Activated CD4-positive, CD25-positive, alpha-beta regulatory T cell treated with anti-CD3 and anti-CD28 coated beads, Interleukin-2, amount 50 U/mL, for 24 hours (primary cell): ENCODE measurements around the gene PNKP.

ENCODE experiments used
- ATAC-seq, 2 donors: fragments of 150-1000 bp; cut with Tn5 transposase; one replicate each; pipeline ENCODE4 v1.10.0; 2021; ENCODE audit warnings: mild to moderate bottlenecking in 1 of 2, moderate library complexity in 1 of 2

Gene PNKP

DNA sequence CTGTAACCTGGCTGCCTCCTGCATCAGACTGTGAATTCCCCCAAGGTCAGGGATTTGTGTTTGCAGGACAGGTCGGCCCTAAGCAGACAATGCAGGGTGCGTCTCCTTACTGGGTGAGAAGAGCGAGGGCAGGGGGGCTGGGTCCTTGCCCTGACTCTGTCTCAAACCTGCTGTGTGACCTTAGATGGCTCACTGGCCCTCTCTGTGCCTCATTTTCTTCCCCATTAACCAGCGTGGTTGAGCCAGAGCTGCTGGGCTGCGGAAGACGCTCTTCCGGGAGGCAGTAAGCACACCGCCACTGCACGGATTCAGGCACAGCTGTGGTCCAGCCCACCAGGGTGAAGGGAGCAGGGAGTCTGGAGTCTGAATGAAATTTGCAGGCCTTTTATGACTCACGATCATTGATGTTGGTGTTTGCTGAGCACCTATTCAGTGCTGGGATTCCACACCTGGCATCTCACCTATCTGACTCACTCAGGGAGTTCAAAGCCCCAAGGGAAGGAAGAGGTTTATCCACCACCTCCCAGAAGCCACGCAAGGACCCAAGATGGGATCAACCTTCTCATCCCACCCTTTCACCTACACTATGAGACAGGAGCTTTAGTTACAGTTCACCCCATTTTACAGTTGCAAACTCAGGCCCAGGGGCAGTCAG, 7.3 kb upstream of the PNKP start:
- no peak for ATAC-seq

GRCh38 chr19:49873834-49874233, 6.5 kb upstream of the PNKP start:
- ATAC-seq: no peak

DNA sequence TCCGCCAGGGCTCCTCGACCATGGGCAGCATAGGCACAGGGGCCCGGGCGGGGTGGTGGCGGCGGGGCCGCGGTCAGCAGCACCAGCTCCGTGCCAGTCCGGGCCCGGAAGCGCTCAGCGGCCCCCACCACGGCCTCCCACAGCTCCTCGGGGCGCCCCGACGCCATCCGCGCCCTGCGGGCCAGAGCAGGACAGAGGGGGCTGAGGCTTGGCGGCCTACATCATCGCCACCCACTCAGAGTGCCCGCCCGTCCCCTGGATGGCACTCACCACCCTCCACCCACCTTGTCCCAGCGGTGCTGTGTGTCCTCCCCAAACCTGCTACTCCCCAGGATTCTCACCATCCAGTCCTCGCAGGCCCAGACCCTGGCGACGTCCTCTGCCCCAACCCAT, 5.7 kb upstream of the PNKP start:
- ATAC-seq: no peak

DNA sequence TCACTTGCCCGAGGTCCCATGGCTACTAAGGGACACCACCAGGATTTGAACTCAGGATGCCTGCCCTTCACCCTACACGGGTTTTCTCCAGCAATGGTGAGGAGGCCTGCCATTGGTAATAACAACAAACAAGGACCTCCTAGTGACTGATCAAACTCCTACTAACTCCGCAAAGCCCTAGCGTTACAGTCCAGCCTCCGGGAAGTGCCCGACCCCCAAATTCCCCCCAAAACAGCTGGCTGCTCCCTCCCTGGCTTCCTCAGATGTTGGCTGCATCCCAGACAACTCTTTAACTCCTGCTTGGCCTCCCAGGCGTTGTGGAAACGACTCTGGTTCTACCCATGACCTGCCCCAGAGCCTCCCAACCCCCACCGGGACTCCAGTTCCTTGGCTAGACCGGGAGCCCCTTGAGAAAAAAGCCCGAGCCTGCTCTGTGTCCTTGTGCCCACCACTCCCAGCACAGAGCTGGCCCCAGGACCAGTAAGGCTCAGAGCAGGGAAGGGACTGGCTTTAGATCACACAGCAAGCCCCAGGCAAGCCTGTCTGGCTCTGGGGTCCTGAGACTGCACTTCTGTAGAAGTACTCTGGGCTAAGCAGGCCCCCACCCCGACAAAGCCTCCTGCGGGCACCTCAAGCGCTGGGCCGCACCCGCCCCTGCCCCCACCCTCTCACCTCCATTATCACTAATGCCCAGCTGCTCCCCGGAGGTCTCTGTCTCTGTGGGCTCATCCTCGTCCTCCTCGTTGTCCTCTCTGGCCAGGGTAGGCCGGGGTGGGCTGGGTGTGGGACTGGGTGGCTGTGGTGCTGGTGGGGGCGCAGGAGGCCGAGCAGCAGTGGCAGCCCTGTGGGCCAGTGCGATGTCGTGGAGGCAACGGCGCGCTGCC, 5.1 kb upstream of the PNKP start:
- ATAC-seq: no peak

- ATAC-seq: no peak
Measured at GRCh38 chr19:49871349-49871985, 4.1 kb upstream of the PNKP start.

DNA sequence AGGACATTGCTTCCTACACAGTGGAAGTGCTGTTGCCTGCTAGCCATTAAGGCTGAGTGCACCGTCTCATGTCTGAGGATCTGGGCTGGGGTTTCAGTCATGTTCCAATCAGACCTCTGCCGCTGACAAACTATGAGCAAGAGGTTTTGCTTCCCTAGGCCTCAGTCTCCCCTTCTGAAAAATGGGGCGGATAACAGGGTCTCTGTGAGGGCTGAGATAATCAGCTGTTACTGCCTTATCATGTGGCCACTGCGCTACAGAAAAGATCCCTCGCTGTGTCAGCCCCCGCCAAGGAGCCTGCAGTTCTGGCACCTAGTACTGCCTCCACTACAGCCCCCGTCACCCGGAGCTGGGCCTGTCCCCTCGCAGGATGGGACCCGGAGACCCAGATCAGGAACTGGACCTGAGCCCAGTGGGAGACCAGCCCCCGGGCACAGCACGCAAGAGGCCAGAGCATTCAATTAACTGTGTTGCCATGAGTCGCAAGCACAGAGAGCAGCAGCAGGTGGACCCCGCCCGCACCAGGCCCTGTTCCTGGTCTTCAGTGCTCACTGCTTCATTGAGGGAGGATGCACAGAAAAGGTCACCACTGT, 3.0 kb upstream of the PNKP start:
- ATAC-seq: no peak

DNA sequence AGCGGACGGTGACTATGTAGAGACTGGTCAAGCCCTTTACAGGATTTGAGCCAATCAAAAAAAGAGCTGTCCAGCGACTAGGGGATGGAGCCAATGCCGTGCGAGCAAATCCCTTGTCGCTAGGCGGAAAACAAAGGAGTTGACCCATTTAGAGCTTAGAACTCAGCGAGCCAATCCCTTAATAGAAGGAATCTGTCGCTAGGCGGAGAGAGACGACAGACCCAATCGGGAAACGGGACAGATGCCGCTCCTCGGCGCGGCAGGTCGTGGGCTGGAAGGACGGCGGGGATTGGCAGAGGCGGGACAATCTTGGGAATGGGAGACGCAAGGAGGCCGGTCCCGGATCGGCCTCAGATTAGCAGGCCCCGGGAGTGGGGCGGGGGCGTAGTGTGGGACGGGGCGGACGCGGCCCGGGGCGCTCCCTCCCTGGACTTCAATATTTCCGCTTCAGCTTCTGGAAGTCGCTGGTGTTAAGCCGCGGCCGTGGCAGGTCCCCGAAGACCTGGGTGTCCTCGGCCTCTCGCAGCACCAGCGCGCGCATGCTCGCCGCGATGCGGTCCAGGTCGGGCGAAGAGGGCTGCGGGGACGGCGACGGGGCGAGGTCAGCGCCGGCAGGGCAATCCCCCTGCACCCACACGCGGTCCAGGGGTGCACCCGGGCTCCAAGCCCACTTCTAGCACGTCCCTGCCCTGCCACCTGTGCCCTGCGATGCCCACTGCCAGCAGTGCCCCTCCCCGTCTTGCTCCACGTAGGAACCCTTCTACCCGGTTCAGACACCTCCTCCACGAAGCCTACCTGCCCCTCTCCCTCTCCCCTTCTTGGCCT, 2.3 kb upstream of the PNKP start:
- ATAC-seq: peak; percentile 84 to 85

- ATAC-seq: peak; percentile 2
Measured at GRCh38 chr19:49869009-49869483, 1.7 kb upstream of the PNKP start.

- ATAC-seq: no peak
Measured at GRCh38 chr19:49864890-49865289, 2.5 kb downstream of the PNKP start.

DNA sequence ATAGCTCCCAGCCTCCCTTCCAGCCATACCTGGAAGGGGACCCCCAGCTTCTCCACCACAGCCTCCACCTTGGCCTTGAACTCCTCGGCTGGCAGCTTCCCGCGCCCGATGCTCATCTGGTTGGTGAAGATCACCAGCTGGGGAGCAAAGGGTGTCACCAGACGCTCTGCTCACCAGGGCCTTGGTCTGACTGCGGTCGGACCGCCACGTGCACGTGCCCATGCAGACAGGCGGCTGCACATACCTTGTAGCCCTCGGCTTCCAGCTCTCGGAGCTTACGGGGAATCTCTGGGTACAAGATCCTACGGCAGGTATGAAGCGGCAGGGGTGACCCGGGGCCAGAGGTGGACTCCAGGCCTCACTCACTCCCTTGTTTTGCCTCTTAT, 3.4 kb downstream of the PNKP start:
- no peak for ATAC-seq

DNA sequence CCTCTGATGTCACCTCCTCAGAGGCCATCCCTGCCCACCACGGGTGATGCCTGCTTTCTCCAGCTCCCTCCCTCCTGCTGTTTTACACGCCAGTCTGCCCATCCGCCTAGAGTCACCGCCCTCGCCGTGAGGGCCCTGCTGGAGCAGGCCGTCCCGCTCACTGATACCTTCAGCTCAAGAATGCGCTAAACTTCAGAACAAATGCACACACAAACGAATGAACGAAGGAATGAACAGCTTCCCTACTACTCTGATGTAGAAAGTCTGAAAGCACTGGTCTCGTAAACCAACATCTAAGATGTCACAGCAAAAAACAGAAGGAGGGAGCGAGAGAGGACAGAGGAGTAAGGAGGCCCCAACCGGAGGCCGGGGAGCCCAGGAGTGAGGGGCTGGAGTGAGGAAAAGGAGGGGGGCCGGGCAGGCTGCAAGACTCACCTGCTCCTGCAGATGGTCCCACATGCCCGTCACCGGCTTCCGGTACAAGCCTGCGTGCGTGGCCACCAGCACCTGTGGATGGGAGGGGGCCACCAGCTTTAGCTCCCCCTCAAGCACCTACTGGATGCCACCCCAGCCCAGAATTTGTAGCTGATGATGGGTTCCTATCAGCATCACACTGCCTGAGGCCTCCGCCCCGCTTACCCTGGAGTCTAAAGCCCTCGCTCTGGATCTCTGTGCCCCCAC, 4.0 kb downstream of the PNKP start:
- no peak for ATAC-seq

- ATAC-seq: no peak
Measured at GRCh38 chr19:49862391-49863253, 4.8 kb downstream of the PNKP start.

DNA sequence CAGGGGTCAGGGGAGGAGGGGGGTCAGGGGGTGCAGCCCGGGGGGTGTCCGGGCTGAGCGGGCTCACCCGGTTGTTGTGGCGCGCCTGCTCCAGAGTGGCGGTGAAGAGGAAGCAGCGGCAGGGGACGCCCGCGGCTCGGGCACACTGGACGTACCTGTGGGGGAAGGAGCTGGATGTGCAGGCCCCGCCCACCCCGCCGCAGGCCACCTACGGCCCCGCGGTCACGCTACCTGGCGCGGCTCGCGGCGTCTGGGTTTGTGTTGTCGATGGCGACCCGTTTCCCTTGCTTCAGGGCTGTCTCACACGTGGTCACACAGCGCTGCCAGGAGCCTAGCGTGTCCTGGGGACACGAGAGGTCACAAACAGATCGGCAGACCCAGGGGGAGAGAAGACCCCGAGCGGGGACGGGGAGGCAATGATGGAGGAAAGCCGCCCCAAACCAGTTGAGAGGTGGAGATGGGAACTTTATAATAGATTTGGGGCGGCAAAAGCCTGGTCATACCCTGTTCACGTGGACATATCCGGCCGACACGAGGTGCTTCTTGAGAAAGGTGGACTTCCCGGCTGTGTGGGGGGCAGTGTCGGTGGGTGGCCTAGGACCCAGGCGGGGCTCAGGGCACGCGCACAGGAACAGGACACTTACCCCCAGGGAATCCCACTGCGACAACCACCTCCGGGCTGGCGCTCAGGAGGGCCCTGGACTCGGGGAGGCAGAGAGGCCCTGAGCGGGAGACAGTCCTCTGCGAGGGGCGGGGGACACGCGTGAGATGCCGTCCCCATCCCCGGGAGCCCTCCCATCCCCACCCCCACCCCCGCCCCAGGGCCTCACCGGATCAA, 5.6 kb downstream of the PNKP start:
- no peak for ATAC-seq

DNA sequence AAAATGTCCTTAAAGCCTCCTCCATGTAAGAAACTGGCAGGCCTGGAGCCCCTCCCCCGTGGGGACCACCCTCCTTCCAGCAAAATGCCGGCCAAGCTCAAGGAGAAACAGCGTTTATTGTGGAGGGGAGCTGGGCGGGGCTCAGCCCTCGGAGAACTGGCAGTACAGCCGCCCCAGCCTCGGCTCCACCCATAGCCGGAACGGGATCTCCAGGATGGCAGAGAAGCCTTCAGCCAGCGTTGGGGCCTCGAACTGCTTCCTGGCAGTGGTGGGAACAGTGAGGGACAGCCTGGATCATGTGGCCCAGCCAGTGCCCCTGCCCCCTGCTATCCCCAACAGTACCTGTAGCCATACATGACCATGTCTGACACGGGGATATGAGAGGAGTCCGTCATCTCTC, 6.3 kb downstream of the PNKP start:
- ATAC-seq: no peak

DNA sequence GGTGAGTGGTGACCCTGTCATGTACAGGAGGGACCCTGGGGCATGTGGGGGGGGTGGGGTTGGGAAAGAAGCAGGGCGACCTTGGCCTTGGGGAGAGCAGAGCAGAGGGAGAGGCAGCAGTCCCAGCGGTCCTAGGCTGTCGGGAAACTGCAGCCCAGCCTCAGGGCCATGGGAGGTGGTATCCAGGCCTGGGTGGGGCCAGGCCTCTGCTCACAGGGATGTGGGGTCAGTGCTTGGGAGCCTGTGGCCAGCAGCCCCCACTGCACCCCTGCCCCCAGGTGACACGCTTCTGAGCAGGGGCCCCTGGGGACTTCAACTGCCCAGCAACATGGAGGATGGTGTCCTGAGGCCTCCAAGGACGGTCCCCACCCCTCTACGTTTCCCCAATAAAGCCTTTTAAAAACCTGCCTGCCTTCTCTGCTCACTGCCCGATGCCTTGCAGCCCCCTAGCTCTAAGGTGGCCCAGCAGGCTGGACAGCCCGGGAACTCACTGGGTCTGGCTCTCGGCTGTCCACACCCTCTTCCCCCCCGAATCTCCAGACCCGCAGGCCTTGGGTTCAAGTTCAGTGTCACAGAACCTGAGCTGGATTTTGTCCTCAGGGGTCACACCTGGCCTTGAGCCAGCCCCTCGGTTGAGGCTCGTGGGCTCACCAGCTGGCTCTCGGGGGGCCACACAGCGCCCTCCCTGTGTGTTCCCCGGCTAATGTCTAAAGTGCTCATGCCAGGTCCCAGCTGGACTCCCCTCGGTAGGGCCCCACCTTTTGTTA, 6.9 kb downstream of the PNKP start:
- ATAC-seq: no peak

DNA sequence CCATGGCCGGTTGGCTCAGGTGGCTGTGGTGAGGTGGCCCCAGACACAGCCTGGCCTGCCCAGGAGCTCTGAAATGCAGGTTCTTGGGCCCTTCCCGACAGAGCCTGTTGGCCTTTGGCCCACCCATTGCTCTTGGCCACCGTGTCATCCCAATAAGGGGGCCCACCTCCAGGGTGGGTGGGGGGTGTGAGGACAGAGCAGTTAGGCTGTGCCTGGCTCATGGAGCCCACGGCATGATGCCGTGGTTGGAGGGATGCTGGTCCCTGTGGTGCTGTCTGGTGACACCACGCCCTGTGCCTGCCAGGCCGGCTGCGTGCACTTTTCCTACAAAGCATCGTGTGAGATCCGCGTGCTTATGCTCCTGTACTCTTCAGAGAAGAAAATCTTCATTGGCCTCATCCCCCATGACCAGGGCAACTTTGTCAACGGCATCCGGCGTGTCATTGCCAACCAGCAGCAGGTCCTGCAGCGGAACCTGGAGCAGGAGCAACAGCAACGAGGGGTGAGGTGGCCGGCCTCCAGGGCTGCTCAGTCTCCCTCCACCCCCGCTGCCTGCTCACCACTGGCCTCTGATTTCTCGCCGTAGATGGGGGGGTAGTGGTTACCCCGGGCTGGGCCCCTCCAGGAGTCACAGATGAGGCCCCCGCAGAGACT, 7.6 kb downstream of the PNKP start:
- ATAC-seq: no peak

DNA sequence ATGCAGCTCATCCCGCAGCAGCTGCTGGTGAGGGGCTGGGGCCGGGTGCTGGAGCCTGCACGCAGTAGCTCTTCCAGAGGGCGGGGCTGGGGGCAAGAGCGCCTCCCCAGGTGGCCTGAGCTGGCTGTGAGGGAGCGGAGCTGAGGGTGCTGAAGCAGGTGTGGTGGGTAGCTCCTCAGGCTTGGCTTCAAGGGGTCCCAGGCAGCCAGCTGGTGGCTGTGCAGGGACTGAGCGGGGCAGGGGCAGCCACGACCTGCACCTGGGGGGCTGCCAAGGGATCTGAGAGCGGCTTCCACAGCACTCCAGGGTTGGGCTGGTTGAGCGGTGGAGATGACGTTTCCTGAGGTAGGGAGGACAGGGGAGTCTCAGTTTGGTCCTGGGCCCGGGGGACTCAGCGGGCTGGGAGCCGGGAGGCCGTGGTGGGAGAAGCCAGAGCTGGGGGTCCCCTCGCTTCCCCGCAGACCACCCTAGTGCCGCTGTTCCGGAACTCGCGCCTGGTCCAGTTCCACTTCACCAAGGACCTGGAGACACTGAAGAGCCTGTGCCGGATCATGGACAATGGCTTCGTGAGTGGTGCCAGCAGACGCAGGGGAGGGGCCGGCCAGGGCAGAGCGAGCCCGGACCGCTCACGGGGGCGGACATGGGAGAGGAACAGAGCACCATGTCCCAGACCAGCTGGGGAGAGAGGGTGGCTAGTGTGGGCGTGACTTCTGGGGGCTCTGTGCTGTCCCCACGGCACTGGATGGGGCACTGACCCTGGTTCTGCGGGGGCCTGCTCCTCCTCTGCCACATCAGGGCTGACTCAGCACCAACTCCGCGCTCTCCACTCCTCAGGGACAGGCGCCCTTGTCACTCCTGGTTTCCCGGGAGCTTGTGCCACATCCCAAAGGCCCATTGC, 9.0 kb downstream of the PNKP start:
- ATAC-seq: no peak

GRCh38 chr19:49857838-49858087, 9.6 kb downstream of the PNKP start:
- no peak for ATAC-seq
